ENCODE measurements around the gene KHDRBS1. TPM values are rescaled to one million over a fixed set of nuclear protein-coding genes. Genes with fewer than 3 reads are reported as not detected.
A peak's percentile ranks its signal among the peaks of the same experiment; 100 is the strongest.

KHDRBS1 gene
- total RNA-seq, result 10 to 100 TPM; 91.6 to 94.2 TPM
- 119 TPM for polyA plus RNA-seq (2013, experiment 1 of 2)
- polyA plus RNA-seq (2013, experiment 2 of 2), result 127 TPM
- total RNA-seq, result 88.3 to 275 (median 154) reads per million in 172 experiments

DNA sequence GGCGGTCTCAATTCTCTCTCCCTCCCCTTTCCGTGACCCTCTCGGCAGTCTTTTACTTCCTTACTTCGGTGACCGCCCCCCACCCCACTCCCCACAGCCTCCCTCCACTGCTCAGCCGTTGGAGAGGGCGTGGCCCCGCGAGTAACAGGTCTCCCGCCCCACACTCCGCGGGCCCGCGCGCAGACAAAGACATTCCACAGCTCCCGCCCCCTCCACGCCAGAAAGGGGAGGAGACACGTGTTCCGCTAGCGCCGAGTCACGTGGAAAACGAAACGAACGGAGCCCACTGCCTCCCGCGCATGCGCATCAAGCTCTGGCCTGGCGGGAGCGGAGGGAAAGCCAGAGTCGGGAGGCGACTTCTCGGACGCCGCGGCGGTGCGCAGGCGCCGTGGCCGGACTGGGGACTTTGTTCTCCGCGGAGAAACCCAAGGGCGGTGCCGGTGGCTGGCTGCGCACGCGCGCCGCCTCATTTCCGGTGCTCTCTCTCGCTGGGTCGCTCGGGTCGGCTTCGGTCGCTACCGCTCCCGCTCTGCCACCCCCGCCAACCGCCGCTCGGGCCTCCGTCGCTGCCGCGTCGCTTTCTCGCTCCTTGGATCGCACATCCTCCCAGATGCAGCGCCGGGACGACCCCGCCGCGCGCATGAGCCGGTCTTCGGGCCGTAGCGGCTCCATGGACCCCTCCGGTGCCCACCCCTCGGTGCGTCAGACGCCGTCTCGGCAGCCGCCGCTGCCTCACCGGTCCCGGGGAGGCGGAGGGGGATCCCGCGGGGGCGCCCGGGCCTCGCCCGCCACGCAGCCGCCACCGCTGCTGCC is at the start of gene KHDRBS1:
KHDRBS1 (plus strand) TSS at position 483 of the 813 bp plus-strand sequence; CDS start at position 611, 128 bp downstream.
- Histone ChIP-seq H3K27me3 (ENCODE audit: control insufficient read depth in 1 of 2, insufficient read depth in 2 of 2, low read length in 2 of 2) (no peaks in the 10 kb centered on the region), H3K9me3 (ENCODE audit: control insufficient read depth in 1 of 2, insufficient read depth in 1 of 2, low read length in 2 of 2) (no peaks in the 10 kb centered on the region), H3K4me1 (ENCODE audit: insufficient read depth, low read length) (peaks cover 36% of the 10 kb centered on the region), H3K36me3 (ENCODE audit: insufficient read depth, low read length) (peaks cover 2% of the 10 kb centered on the region), H3K4me3 (ENCODE audit: low read length) (peak within 1 kb of the TSS; percentile 73), H3K27ac (ENCODE audit: low read depth in 1 of 2, low read length in 2 of 2) (peak within 1 kb of the TSS; percentile 71 to 98)
- H3K36me3 Mint-ChIP-seq (ENCODE audit: low read depth), result peaks cover 32% of the 10 kb centered on the region
- peak within 1 kb of the TSS; percentile 90 for H3K27ac Mint-ChIP-seq
- ATAC-seq (ENCODE audit: poor library complexity), result peak; percentile 85
- ChIA-PET POLR2A (interaction anchor here (0.6 to 4.2 kb wide), 30 partner anchors 9 to 717 kb away, joined by 3 to 48 read pairs (median 4); partner anchors contain the start of genes BSDC1, HDAC1, KPNA6 and MARCKSL1), CTCF (interaction anchor here (1.1 kb wide), 1 partner anchor 59 kb away, joined by 3 read pairs; the partner anchor contains the start of gene TMEM39B)
- peak; percentile 95 to 100 (median 98) for DNase-seq
- H3K27me3 Mint-ChIP-seq, result no peaks in the 10 kb centered on the region
- H3K4me1 Mint-ChIP-seq (ENCODE audit: low read depth), result peaks cover 36% of the 10 kb centered on the region
- no peak for TF ChIP-seq CTCF (IDR thresholded peaks at IDR 0.05)
- H3K4me3 Mint-ChIP-seq, result peak within 1 kb of the TSS; percentile 97
- intact Hi-C loops (cut with DNase I, micrococcal nuclease), result loop anchor here (1.0 to 10.0 kb wide), 8 partner anchors 59 to 1171 kb away; partner anchors contain the start of genes BSDC1 (in 1 of the 2), PTP4A2 (in 1 of the 2), PUM1 (in 1 of the 2) and TMEM39B (in 1 of the 2)
- no peaks in the 10 kb centered on the region for H3K9me3 Mint-ChIP-seq

DNA sequence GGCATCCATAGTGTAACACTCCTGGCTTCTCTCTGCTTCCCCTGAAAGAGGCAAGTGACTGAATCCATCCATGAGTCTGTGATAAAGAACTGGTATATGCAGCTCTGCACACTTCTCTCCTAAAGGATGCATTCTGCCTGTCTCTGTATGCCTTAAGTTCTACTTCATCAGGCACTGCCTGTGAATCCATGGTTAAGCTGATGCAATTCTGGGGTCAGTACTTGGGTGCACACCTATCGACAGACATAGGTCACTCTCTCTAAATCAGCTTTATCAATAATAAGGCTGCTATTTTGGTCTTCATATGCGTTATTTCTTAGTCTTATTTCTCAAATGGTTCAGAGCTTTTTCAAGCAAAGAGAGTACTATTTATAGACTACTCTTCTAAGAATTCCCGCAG is 42.8 kb upstream of the KHDRBS1 start:
- no peak overlapping the region for H3K4me3 ChIP-seq (ENCODE audit: low read length)
- H3K9me3 ChIP-seq (ENCODE audit: control insufficient read depth in 1 of 2, insufficient read depth in 1 of 2, low read length in 2 of 2), result no peaks in the 10 kb centered on the region
- no peak overlapping the region for H3K4me3 Mint-ChIP-seq
- H3K4me1 ChIP-seq (ENCODE audit: insufficient read depth, low read length), result no peaks in the 10 kb centered on the region
- ChIA-PET CTCF (no interaction called here), POLR2A (no interaction called here)
- no peak overlapping the region for H3K27ac ChIP-seq (ENCODE audit: low read depth in 1 of 2, low read length in 2 of 2)
- no peaks in the 10 kb centered on the region for H3K4me1 Mint-ChIP-seq (ENCODE audit: low read depth)
- H3K27me3 Mint-ChIP-seq, result no peaks in the 10 kb centered on the region
- H3K36me3 ChIP-seq (ENCODE audit: insufficient read depth, low read length), result no peaks in the 10 kb centered on the region
- no peak for TF ChIP-seq CTCF (IDR thresholded peaks at IDR 0.05)
- no peaks in the 10 kb centered on the region for H3K36me3 Mint-ChIP-seq (ENCODE audit: low read depth)
- ATAC-seq (ENCODE audit: poor library complexity) (no peak), DNase-seq (no peak)
- intact Hi-C loops (cut with DNase I, micrococcal nuclease), result no loop called here
- H3K9me3 Mint-ChIP-seq, result no peaks in the 10 kb centered on the region
- no peak overlapping the region for H3K27ac Mint-ChIP-seq
- no peaks in the 10 kb centered on the region for H3K27me3 ChIP-seq (ENCODE audit: control insufficient read depth in 1 of 2, insufficient read depth in 2 of 2, low read length in 2 of 2)

DNA sequence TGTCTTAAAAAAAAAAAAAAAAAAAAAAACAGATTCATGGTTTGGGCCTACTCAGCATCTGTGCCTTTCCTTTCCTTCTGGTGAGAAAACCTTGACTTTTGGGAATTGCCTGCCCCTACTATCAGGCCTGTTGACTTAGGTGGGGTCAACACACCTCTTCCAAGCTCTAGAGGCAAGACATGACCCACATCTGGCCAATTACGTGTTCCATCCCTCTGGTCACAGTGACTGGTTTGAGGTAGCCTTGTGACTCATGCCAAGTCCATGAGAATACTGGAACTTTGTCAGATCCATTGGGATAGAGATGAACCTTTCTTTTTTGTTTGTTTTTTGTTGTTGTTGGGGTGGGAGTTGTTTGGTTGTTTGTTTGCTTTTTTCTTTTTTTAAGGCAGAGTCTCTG is 37.3 kb upstream of the KHDRBS1 start:
- Mint-ChIP-seq H3K4me3 (no peak overlapping the region), H3K36me3 (ENCODE audit: low read depth) (no peaks in the 10 kb centered on the region), H3K4me1 (ENCODE audit: low read depth) (peaks cover 10% of the 10 kb centered on the region), H3K9me3 (no peaks in the 10 kb centered on the region), H3K27me3 (no peaks in the 10 kb centered on the region), H3K27ac (no peak overlapping the region)
- no peak for ATAC-seq (ENCODE audit: poor library complexity)
- no peak for TF ChIP-seq CTCF (IDR thresholded peaks at IDR 0.05)
- DNase-seq, result no peak
- Histone ChIP-seq H3K4me3 (ENCODE audit: low read length) (no peak overlapping the region), H3K27me3 (ENCODE audit: control insufficient read depth in 1 of 2, insufficient read depth in 2 of 2, low read length in 2 of 2) (no peaks in the 10 kb centered on the region), H3K36me3 (ENCODE audit: insufficient read depth, low read length) (no peaks in the 10 kb centered on the region), H3K9me3 (ENCODE audit: control insufficient read depth in 1 of 2, insufficient read depth in 1 of 2, low read length in 2 of 2) (no peaks in the 10 kb centered on the region), H3K4me1 (ENCODE audit: insufficient read depth, low read length) (peaks cover 12% of the 10 kb centered on the region), H3K27ac (ENCODE audit: low read depth in 1 of 2, low read length in 2 of 2) (no peak overlapping the region)
- CTCF ChIA-PET, result no interaction called here
- POLR2A ChIA-PET, result no interaction called here
- intact Hi-C loops (cut with DNase I, micrococcal nuclease), result loop anchor here in 1 of 2 experiments (5.0 kb wide), 1 partner anchor 86 kb away; no protein-coding TSS in a partner anchor

All from CD4-positive, alpha-beta T cell (primary cell).